ENCODE measurements around the gene PHC2.

Gene PHC2

GRCh38 chr1:33284049-33284448 is 146.8 kb downstream of the PHC2 start:
- no peak for DNase-seq

GRCh38 chr1:33282791-33283190 is 148.1 kb downstream of the PHC2 start:
- no peak for DNase-seq

GRCh38 chr1:33281554-33282303 is 149.2 kb downstream of the PHC2 start:
- DNase-seq = no peak

GRCh38 chr1:33280091-33280661 is 150.7 kb downstream of the PHC2 start:
- no peak for DNase-seq

GRCh38 chr1:33277488-33278084 is 153.3 kb downstream of the PHC2 start:
- no peak for DNase-seq

GRCh38 chr1:33276573-33277298 is 154.2 kb downstream of the PHC2 start:
- no peak for DNase-seq

- no peak for DNase-seq
These were observed 155.0 kb downstream of the PHC2 start for GRCh38 chr1:33275706-33276572.

GRCh38 chr1:33275195-33275594 is 155.7 kb downstream of the PHC2 start:
- no peak for DNase-seq

GRCh38 chr1:33274446-33274845 is 156.4 kb downstream of the PHC2 start:
- DNase-seq = no peak

GRCh38 chr1:33273961-33274371 is 156.9 kb downstream of the PHC2 start:
- no peak for DNase-seq

All from NCI-H2171 treated with DMSO at 0.1 percent for 48 hours (cell line).